ENCODE measurements around the gene CHD5. TPM values are rescaled to one million over a fixed set of nuclear protein-coding genes. Genes with fewer than 3 reads are reported as not detected.

CHD5 gene
- total RNA-seq, 1 experiment from 2014 or later = 2.4 TPM

- TF ChIP-seq ZNF425 (CRISPR knock-in tag; conservative IDR thresholded peaks at IDR 0.05) (no peak), E2F1 (CRISPR knock-in tag; IDR thresholded peaks at IDR 0.05) (no peak), ESRRA (CRISPR knock-in tag; IDR thresholded peaks at IDR 0.05; ENCODE audit: borderline replicate concordance) (no peak), USF1 (CRISPR knock-in tag; IDR thresholded peaks at IDR 0.05) (no peak)
These were observed 15.1 kb downstream of the CHD5 start (continued) for GRCh38 chr1:6165027-6165426.

GRCh38 chr1:6163973-6164617, 16.0 kb downstream of the CHD5 start:
- ChIA-PET POLR2A (no interaction called here), CTCF (interaction anchor here (0.6 kb wide), 1 partner anchor 41 kb away, joined by 5 read pairs; no protein-coding TSS in a partner anchor)
- no peaks in the 10 kb centered on the region for H3K27me3 Mint-ChIP-seq (ENCODE audit: low read depth)
- DNase-seq (ENCODE audit: low spot score) = no peak
- no peak for TF ChIP-seq ARID4B (CRISPR knock-in tag; IDR thresholded peaks at IDR 0.05; ENCODE audit: borderline replicate concordance)
- TF ChIP-seq E2F5 (CRISPR knock-in tag; IDR thresholded peaks at IDR 0.05) = no peak
- TF ChIP-seq KAT7 (CRISPR knock-in tag; IDR thresholded peaks at IDR 0.05; ENCODE audit: borderline replicate concordance) = no peak
- no peaks in the 10 kb centered on the region for H3K9me3 Mint-ChIP-seq
- no peak overlapping the region for H3K4me3 Mint-ChIP-seq
- ATAC-seq = no peak
- peaks cover 6% of the 10 kb centered on the region for H3K4me1 Mint-ChIP-seq
- no peaks in the 10 kb centered on the region for H3K36me3 Mint-ChIP-seq
- H3K27ac Mint-ChIP-seq = no peak overlapping the region

GRCh38 chr1:6163191-6163972, 16.7 kb downstream of the CHD5 start:
- no peak overlapping the region for H3K4me3 Mint-ChIP-seq
- ATAC-seq (no peak), DNase-seq (ENCODE audit: low spot score) (no peak)
- H3K27ac Mint-ChIP-seq = no peak overlapping the region
- no peaks in the 10 kb centered on the region for H3K36me3 Mint-ChIP-seq
- H3K9me3 Mint-ChIP-seq = no peaks in the 10 kb centered on the region
- no peaks in the 10 kb centered on the region for H3K27me3 Mint-ChIP-seq (ENCODE audit: low read depth)
- H3K4me1 Mint-ChIP-seq = peaks cover 6% of the 10 kb centered on the region
- ChIA-PET CTCF (interaction anchor here (2.0 kb wide), 1 partner anchor 10 kb away, joined by 7 read pairs; no protein-coding TSS in a partner anchor), POLR2A (no interaction called here)
- no peak for TF ChIP-seq MLX (CRISPR knock-in tag; IDR thresholded peaks at IDR 0.05)
- no peak for TF ChIP-seq ZSCAN18 (CRISPR knock-in tag; IDR thresholded peaks at IDR 0.05)
- TF ChIP-seq CREM (CRISPR knock-in tag; IDR thresholded peaks at IDR 0.05) = no peak
- TF ChIP-seq IRF2 (CRISPR knock-in tag; IDR thresholded peaks at IDR 0.05; ENCODE audit: borderline replicate concordance, low read depth) = no peak
- TF ChIP-seq HMGA2 (CRISPR knock-in tag; IDR thresholded peaks at IDR 0.05) = no peak
- TF ChIP-seq ZBTB21 (CRISPR knock-in tag; IDR thresholded peaks at IDR 0.05; ENCODE audit: borderline replicate concordance) = no peak
- no peak for TF ChIP-seq ZNF396 (CRISPR knock-in tag; IDR thresholded peaks at IDR 0.05; ENCODE audit: borderline replicate concordance)
- TF ChIP-seq RORB (CRISPR knock-in tag; IDR thresholded peaks at IDR 0.05) = no peak
- TF ChIP-seq NR2C2 (CRISPR knock-in tag; IDR thresholded peaks at IDR 0.05) = no peak
- TF ChIP-seq GABPB1 (CRISPR knock-in tag; IDR thresholded peaks at IDR 0.05) = no peak
